Left ventricle myocardium superior (tissue), 1 donor: ENCODE results near the gene ATL2. TPM values are rescaled to one million over a fixed set of nuclear protein-coding genes. Genes with fewer than 3 reads are reported as not detected.
"Not testable (repeated sequence)": the region's sequence is repeated elsewhere in the genome, so short reads cannot be mapped to it uniquely, and the experiment has no call there.

Source experiments
- ATAC-seq: fragments of 200-7000 bp; cut with Tn5 transposase; one replicate; pipeline ENCODE4 v1.9.1; 2020; ENCODE audit warnings: mild to moderate bottlenecking, moderate library complexity
- DNase-seq: peaks from one replicate; pipeline ENCODE4 v3.0.0-alpha.2; 2020
- intact Hi-C: fragments of 100-400 bp; cut with micrococcal nuclease; formaldehyde crosslinking; loops from one replicate; pipeline ENCODE4 v1.11.0; 2022
- total RNA-seq: library from RNA; stranded (reverse); fragmentation: NEBNext Ultra II Directional; extraction: Animal tissue kit (Norgen Biotek cat#: 25700); gene quantifications from one replicate; pipeline ENCODE4 v1.2.1, GENCODE V29; 2021
- donor health status: DM: no; HTN: yes; CAD: no; lungs with severe emphysema.

Gene ATL2
- total RNA-seq, 1 donor from 2014 or later: 28.2 TPM

GRCh38 chr2:38261569-38262068 lies 115.5 kb downstream of the ATL2 start:
- DNase-seq: no peak
- intact Hi-C loops: no loop called here
- ATAC-seq: no peak

DNA sequence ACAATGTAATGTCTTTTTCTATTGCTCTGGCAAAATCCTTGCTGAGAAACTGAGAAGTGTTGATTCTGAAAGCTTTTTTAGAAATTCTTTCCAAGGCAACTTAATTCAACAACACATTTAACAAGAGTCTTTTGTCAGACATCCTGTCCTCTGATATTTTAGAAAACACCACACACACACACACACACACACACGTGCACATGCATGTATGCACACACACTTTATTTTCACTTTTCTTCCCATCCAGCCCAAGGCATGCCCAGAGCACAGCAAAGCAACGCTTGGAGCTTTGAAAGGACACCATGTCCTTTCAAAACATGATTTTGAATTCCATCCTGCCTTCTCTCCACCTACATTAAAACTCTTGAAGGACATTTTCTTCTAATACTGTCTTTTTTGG lies 116.1 kb downstream of the ATL2 start:
- no peak for ATAC-seq
- no peak for DNase-seq
- intact Hi-C loops: no loop called here

DNA sequence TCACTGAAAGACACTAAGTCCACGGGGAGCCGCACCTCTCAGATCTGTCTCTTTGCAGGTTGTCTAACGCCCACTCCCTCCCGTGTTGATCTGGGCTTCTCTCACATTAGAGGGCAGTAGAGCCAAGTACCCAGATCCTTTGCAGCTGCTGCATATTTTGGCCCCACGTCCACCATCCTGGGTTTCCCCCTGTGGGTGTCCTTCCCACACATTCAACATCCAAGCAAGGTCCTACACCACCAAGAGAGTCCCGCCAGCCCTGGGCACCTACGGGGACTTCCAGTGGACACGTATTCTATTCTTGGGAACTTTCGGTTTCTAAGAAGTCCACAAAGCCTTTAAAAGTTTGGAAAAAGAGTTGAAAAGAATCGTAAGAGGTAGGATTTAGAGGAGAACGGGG lies 116.6 kb downstream of the ATL2 start:
- DNase-seq: no peak
- ATAC-seq: no peak
- intact Hi-C loops: no loop called here

DNA sequence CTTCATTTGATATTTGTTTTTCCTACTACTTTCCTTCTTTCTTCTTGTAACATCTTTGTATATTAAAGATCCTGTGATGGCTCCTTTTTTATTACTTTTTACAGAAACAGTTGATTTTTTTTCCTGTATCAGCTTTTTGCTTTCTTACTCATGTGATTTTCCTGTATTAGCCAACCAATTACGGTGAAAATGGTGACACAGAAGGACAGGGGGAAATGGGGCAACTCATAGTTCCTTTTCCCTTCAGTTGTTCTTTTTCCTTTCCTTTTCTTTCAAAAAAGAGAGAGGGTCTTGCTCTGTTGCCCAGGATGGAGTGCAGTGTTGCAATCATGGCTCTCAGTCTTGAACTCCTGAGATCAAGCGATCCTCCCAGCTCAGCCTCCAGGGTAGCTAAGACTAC lies 117.8 kb downstream of the ATL2 start:
- ATAC-seq: no peak
- DNase-seq: no peak
- intact Hi-C loops: no loop called here

DNA sequence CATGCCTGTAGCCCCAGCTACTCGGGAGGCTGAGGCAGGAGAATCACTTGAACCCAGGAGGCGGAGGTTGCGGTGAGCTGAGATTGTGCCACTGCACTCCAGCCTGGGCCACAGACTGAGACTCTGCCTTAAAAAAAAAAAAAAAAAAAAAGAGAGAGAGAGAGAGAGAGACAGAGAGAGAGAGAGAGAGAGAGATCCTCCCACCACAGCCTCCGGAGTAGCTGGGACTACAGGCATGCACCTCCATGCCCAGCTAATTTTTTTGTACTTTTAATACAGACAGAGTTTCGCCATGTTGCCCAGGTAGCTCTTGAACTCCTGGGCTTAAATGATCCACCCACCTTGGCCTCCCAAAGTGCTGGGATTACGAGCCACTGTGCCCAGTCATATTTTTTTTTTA lies 119.4 kb downstream of the ATL2 start:
- intact Hi-C loops, DNase-seq, ATAC-seq: not testable (repeated sequence)

DNA sequence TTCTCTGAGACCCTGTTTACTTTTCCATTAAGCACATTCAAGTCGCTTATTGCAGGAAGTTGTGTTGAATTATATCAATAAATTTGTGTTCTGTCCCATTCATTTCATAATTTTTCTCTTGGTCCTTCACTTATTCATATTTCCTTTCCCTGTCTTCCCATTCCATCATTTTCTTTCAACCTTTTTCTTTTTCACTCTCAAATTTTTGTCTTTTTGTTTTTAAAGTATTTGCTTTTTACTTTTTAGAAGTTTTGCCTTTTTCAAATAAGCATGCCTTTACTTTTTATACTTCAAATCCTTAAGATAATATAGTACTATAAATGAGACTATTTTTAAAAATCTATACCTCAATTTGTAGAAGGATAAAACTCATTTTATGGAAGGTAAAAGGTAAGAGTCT lies 120.5 kb downstream of the ATL2 start:
- DNase-seq (no peak), ATAC-seq (no peak)
- intact Hi-C loops: no loop called here

- DNase-seq (no peak), ATAC-seq (no peak)
- intact Hi-C loops: no loop called here
These were observed 121.9 kb downstream of the ATL2 start for GRCh38 chr2:38255211-38255610.

GRCh38 chr2:38254796-38255195 lies 122.3 kb downstream of the ATL2 start:
- DNase-seq (no peak), ATAC-seq (no peak)
- intact Hi-C loops: no loop called here

GRCh38 chr2:38251940-38252339 lies 125.1 kb downstream of the ATL2 start:
- DNase-seq (no peak), ATAC-seq (no peak)
- intact Hi-C loops: no loop called here

GRCh38 chr2:38248707-38249106 lies 128.4 kb downstream of the ATL2 start:
- intact Hi-C loops: no loop called here
- DNase-seq: no peak
- no peak for ATAC-seq

GRCh38 chr2:38248255-38248654 lies 128.8 kb downstream of the ATL2 start:
- ATAC-seq: no peak
- no peak for DNase-seq
- intact Hi-C loops: no loop called here

- intact Hi-C loops: no loop called here
- DNase-seq (no peak), ATAC-seq (no peak)
These were observed 131.0 kb downstream of the ATL2 start for GRCh38 chr2:38246105-38246504.

GRCh38 chr2:38245114-38245641 lies 131.9 kb downstream of the ATL2 start:
- ATAC-seq (no peak), DNase-seq (no peak)
- intact Hi-C loops: no loop called here

GRCh38 chr2:38244301-38244700 lies 132.8 kb downstream of the ATL2 start:
- intact Hi-C loops: no loop called here
- ATAC-seq (no peak), DNase-seq (no peak)

Other genes with a start within 250 kb of the ATL2 start
- gene HNRNPLL, start 225.7 kb upstream of the ATL2 start, total RNA-seq: 27.0 TPM